OCI-LY3 (cell line): ENCODE results near the gene CPSF7.
A peak's percentile ranks its signal among the peaks of the same experiment; 100 is the strongest.

Source experiments
- H2AFZ ChIP-seq: fragments of 200-600, 300-600 bp; shearing (Covaris generic); 2 replicates; pipeline ENCODE4 v1.6.0; 2014; ENCODE audit warnings: antibody characterized with exemption, low read depth, low read length
- H3K27ac ChIP-seq: fragments of 200-600, 300-600 bp; sonication (generic); 2 replicates; pipeline ENCODE4 v1.5.1; 2014; ENCODE audit warnings: mild to moderate bottlenecking, low read length, moderate library complexity, mixed read lengths
- H3K27me3 ChIP-seq: fragments of 200-600, 300-600 bp; sonication (generic); 2 replicates; pipeline ENCODE4 v1.6.1; 2014; ENCODE audit warnings: low read depth, low read length, mixed read lengths
- H3K36me3 ChIP-seq: fragments of 200-600, 300-600 bp; sonication (generic); replicated peaks from 2 replicates; pipeline ENCODE3; 2014; ENCODE audit warnings: low read depth, low read length, mixed read lengths
- H3K4me1 ChIP-seq: fragments of 300-600, 200-600 bp; sonication (generic); 2 replicates; pipeline ENCODE4 v1.6.1; 2014; ENCODE audit warnings: low read length, mixed read lengths
- H3K4me2 ChIP-seq: fragments of 200-600, 300-600 bp; sonication (generic); 2 replicates; pipeline ENCODE4 v1.6.1; 2014; ENCODE audit warnings: low read length, mixed read lengths
- H3K4me3 ChIP-seq: fragments of 300-600, 200-600 bp; sonication (generic); 2 replicates; pipeline ENCODE4 v1.5.1; 2014; ENCODE audit warnings: antibody characterized with exemption, mild to moderate bottlenecking, low read length, moderate library complexity
- H3K79me2 ChIP-seq: fragments of 300-600, 200-600 bp; shearing (Covaris generic); 2 replicates; pipeline ENCODE4 v1.6.1; 2014; ENCODE audit warnings: mild to moderate bottlenecking, low read length, mixed read lengths
- H3K9ac ChIP-seq: fragments of 300-600, 200-600 bp; shearing (Covaris generic); 2 replicates; pipeline ENCODE4 v1.6.0; 2014; ENCODE audit warnings: mild to moderate bottlenecking, low read length, moderate library complexity
- H3K9me3 ChIP-seq: fragments of 200-600, 300-600 bp; shearing (Covaris generic); 2 replicates; pipeline ENCODE4 v1.6.1; 2014; ENCODE audit warnings: low read length, mixed read lengths; ENCODE audit not compliant: insufficient read depth
- H4K20me1 ChIP-seq: fragments of 200-600, 300-600 bp; sonication (generic); 2 replicates; pipeline ENCODE4 v1.6.1; 2016; ENCODE audit warnings: low read length, mixed read lengths; ENCODE audit not compliant: insufficient read depth
- CTCF ChIP-seq: fragments of 200-600, 300-600 bp; sonication (generic); IDR thresholded peaks from 2 replicates; pipeline ENCODE4 v1.5.1; 2014; ENCODE audit warnings: antibody characterized with exemption, low read length, low read depth
- EZH2phosphoT487 ChIP-seq: fragments of 200-600 bp; shearing (Covaris generic); IDR thresholded peaks from 2 replicates; pipeline ENCODE4 v1.6.1; 2018; ENCODE audit warnings: antibody characterized with exemption, mixed run types, low read depth

Gene CPSF7

GRCh38 chr11:61475433-61475832, 45.7 kb upstream of the CPSF7 start:
- no peak overlapping the region for H3K27ac ChIP-seq
- peaks cover 2% of the 10 kb centered on the region for H3K36me3 ChIP-seq
- H3K79me2 ChIP-seq = no peaks in the 10 kb centered on the region
- no peaks in the 10 kb centered on the region for H3K27me3 ChIP-seq
- no peak overlapping the region for H3K4me2 ChIP-seq
- no peak for TF ChIP-seq CTCF
- no peak for TF ChIP-seq EZH2phosphoT487
- no peak overlapping the region for H2AFZ ChIP-seq
- H4K20me1 ChIP-seq = no peaks in the 10 kb centered on the region
- H3K4me1 ChIP-seq = peaks cover 10% of the 10 kb centered on the region
- no peak overlapping the region for H3K4me3 ChIP-seq
- no peaks in the 10 kb centered on the region for H3K9me3 ChIP-seq
- H3K9ac ChIP-seq = no peak overlapping the region

- no peaks in the 10 kb centered on the region for H4K20me1 ChIP-seq
- peaks cover 10% of the 10 kb centered on the region for H3K4me1 ChIP-seq
- no peak overlapping the region for H3K27ac ChIP-seq
- no peaks in the 10 kb centered on the region for H3K79me2 ChIP-seq
- no peak overlapping the region for H3K4me3 ChIP-seq
- no peak overlapping the region for H3K9ac ChIP-seq
- peak overlapping the region; percentile 13; the same call in 1 of the 2 replicates for H3K4me2 ChIP-seq
- H3K36me3 ChIP-seq = peaks cover 2% of the 10 kb centered on the region
- no peaks in the 10 kb centered on the region for H3K27me3 ChIP-seq
- H2AFZ ChIP-seq = no peak overlapping the region
- TF ChIP-seq CTCF = no peak
- no peak for TF ChIP-seq EZH2phosphoT487
- H3K9me3 ChIP-seq = no peaks in the 10 kb centered on the region
Measured at GRCh38 chr11:61474013-61474643, 44.4 kb upstream of the CPSF7 start.

DNA sequence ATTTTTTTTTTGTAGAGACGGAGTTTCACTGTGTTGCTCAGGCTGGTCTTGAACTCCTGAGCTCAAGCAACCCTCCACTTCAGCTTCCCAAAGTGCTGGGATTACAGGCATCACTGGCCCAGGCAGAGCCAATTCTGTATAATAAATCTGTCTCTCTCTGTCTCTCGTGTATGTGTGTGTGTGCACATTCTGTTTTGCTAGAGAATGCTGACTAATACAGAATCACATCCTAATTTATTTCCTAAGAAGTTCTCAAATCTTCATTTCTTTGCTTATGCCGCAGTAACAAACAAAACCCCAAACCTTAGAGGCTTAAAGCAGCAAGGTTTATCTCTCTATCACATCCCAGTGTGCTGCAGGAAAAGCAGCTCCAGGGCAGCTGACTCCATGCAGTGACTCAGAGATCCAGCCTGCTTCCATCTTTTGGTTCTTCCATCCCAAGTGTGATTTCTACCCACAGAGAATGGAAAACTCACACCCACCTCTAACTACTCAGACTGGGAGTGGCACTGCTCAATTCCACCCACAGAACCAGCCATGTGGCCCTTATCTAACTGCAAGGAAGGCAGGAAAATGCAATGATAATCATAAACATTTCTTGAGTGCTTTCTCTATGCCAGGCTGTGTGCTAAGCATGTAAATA, 43.7 kb upstream of the CPSF7 start:
- H2AFZ ChIP-seq = no peak overlapping the region
- TF ChIP-seq CTCF (no peak), EZH2phosphoT487 (no peak)
- no peak overlapping the region for H3K4me2 ChIP-seq

DNA sequence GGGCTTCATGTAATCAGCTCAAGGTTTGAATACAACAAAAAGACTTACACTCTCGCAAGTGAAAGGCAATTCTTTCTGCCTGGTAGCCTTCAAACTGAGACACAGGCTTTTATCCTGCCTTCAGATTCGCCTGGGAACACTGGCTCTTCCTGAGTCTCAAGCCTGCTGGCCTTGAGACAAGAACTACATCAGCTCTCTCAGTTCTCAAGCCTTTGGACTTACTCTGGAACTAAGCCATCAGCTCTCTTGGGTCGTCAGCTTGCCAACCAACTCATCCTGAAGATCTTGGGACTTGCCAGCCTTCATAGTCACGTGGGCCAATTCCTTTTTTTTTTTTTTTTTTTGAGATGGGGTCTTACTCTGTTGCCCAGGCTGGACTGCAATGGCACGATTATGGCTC, 43.1 kb upstream of the CPSF7 start:
- Histone ChIP-seq H2AFZ (no peak overlapping the region), H3K9ac (no peak overlapping the region), H3K4me2 (no peak overlapping the region), H3K79me2 (no peaks in the 10 kb centered on the region), H3K27me3 (no peaks in the 10 kb centered on the region), H3K36me3 (peaks cover 9% of the 10 kb centered on the region), H3K27ac (no peak overlapping the region), H3K4me3 (no peak overlapping the region), H3K9me3 (no peaks in the 10 kb centered on the region), H4K20me1 (no peaks in the 10 kb centered on the region), H3K4me1 (peaks cover 10% of the 10 kb centered on the region)
- TF ChIP-seq CTCF (no peak), EZH2phosphoT487 (no peak)

More for the DNA sequence above, 43.7 kb upstream of the CPSF7 start:
- no peaks in the 10 kb centered on the region for H3K27me3 ChIP-seq
- H3K9ac ChIP-seq = no peak overlapping the region
- no peaks in the 10 kb centered on the region for H3K79me2 ChIP-seq
- no peak overlapping the region for H3K4me3 ChIP-seq
- peaks cover 3% of the 10 kb centered on the region for H3K36me3 ChIP-seq
- no peaks in the 10 kb centered on the region for H3K9me3 ChIP-seq
- H3K4me1 ChIP-seq = peaks cover 10% of the 10 kb centered on the region
- no peak overlapping the region for H3K27ac ChIP-seq
- no peaks in the 10 kb centered on the region for H4K20me1 ChIP-seq
